ENCODE results near the gene LZTS2.

Gene LZTS2

DNA sequence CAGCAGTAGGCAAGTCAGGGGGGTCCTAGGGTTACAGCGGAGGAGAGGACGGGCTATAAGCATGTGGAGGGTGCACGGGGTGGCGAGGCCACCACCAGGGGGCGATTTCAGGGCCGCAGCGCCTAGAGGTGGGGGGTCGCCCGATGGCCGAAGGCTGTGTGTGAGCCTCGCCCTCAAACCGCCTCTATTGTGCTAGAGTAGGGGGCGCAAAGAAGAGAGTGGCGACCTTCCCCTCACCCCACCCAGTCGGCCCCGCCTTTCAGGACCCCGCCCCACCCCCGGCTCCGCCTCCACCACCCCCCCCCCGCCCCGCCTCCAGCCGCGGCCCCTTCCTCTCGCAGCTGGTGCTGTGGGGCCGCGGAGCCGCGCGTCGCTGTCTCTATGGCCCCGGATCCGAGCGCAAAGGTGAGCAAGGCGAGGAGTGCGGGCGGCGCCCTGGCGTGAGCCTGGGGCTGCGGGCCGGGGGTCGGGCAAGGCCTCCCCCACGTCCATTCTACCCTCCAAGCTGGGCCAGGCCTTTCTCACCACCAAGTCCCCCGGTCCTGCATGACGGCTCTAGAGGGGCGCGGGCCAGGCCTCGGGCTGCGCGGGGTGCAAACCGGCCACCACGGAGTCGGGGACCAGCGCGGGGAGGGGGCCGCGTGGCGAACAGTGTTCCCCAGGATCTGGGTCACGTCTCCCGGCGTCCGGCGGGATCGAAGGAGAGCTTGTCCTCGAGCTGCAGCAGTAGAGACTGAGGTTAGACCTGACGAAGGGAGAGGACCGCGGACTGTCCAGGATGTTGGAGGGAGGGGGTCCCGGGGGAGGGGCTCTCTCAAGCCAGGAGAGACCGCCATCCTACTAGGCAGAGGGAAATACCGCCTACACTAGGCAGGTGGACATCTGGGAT, 30.2 kb upstream of the LZTS2 start, which contains the start of gene SEMA4G:
TSS of gene SEMA4G (plus strand) at position 318 of the 889 bp plus-strand sequence. CDS start 3,409 bp downstream, outside the sequence.
- peaks cover 3% of the 10 kb centered on the region for H3K4me1 ChIP-seq (ENCODE audit: insufficient read depth, poor library complexity, severe bottlenecking)
- H3K27me3 ChIP-seq (ENCODE audit: insufficient read depth, poor library complexity, severe bottlenecking), result no peaks in the 10 kb centered on the region
- H3K9me3 ChIP-seq (ENCODE audit: severe bottlenecking), result no peaks in the 10 kb centered on the region
- H3K27ac ChIP-seq (ENCODE audit: poor library complexity, severe bottlenecking), result no peak within 1 kb of the TSS
- TF ChIP-seq, protein P1, sequence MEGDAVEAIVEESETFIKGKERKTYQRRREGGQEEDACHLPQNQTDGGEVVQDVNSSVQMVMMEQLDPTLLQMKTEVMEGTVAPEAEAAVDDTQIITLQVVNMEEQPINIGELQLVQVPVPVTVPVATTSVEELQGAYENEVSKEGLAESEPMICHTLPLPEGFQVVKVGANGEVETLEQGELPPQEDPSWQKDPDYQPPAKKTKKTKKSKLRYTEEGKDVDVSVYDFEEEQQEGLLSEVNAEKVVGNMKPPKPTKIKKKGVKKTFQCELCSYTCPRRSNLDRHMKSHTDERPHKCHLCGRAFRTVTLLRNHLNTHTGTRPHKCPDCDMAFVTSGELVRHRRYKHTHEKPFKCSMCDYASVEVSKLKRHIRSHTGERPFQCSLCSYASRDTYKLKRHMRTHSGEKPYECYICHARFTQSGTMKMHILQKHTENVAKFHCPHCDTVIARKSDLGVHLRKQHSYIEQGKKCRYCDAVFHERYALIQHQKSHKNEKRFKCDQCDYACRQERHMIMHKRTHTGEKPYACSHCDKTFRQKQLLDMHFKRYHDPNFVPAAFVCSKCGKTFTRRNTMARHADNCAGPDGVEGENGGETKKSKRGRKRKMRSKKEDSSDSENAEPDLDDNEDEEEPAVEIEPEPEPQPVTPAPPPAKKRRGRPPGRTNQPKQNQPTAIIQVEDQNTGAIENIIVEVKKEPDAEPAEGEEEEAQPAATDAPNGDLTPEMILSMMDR (IDR thresholded peaks at IDR 0.05; ENCODE audit: poor library complexity, severe bottlenecking), result peak; percentile 60
- no peak for DNase-seq (ENCODE audit: low spot score)
- H3K4me3 ChIP-seq (ENCODE audit: severe bottlenecking), result peak within 1 kb of the TSS; percentile 43
- H3K36me3 ChIP-seq (ENCODE audit: low read depth), result no peaks in the 10 kb centered on the region
- peak; percentile 69 for ATAC-seq (ENCODE audit: low read depth)

DNA sequence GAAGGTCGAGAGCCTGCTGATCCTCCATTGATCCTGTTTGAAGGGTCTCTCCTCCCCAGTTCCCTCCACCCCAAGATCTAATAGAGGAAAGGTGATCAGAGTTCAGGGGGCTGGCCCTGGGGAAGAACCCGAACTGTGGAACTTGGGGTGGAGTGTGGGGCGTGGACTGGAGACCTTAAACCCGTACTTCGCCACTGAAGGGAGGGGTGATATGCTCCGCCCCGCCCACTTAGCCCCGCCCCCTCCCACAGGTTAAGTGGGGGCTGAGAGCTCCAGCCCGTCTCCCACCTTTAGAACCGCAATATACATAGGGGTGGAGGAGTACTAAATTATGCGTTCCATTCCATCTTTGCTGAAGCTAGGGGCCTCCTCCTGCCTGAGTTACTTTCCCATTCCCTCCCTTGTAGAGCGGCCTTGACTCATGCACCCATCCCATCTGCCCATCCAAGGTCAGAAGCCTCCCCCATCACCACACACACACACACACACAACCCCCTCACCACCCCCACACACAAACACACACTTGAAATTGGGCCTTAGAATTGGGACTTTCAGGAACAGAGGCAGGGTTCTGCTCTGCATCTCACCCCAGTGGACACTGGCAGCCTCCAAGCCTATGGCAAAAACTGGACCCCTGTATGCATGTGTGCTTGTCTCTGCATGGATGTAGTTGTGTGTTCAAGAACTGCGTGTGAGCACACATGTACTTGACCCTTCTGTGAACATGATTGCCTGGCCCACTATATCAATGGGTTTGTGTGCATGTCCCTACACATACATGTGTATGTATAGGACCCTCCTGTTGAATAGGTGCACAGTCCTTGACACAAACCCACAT, 29.3 kb upstream of the LZTS2 start:
- Histone ChIP-seq H3K27ac (ENCODE audit: poor library complexity, severe bottlenecking) (no peak overlapping the region), H3K9me3 (ENCODE audit: severe bottlenecking) (no peaks in the 10 kb centered on the region), H3K4me3 (ENCODE audit: severe bottlenecking) (peak overlapping the region; percentile 43), H3K27me3 (ENCODE audit: insufficient read depth, poor library complexity, severe bottlenecking) (no peaks in the 10 kb centered on the region), H3K4me1 (ENCODE audit: insufficient read depth, poor library complexity, severe bottlenecking) (peaks cover 3% of the 10 kb centered on the region), H3K36me3 (ENCODE audit: low read depth) (no peaks in the 10 kb centered on the region)
- DNase-seq (ENCODE audit: low spot score) (no peak), ATAC-seq (ENCODE audit: low read depth) (0 out of 3 replicates have a peak, but pooled peaks have one; percentile 6)
- TF ChIP-seq, protein P1 (IDR thresholded peaks at IDR 0.05; ENCODE audit: poor library complexity, severe bottlenecking), result no peak

DNA sequence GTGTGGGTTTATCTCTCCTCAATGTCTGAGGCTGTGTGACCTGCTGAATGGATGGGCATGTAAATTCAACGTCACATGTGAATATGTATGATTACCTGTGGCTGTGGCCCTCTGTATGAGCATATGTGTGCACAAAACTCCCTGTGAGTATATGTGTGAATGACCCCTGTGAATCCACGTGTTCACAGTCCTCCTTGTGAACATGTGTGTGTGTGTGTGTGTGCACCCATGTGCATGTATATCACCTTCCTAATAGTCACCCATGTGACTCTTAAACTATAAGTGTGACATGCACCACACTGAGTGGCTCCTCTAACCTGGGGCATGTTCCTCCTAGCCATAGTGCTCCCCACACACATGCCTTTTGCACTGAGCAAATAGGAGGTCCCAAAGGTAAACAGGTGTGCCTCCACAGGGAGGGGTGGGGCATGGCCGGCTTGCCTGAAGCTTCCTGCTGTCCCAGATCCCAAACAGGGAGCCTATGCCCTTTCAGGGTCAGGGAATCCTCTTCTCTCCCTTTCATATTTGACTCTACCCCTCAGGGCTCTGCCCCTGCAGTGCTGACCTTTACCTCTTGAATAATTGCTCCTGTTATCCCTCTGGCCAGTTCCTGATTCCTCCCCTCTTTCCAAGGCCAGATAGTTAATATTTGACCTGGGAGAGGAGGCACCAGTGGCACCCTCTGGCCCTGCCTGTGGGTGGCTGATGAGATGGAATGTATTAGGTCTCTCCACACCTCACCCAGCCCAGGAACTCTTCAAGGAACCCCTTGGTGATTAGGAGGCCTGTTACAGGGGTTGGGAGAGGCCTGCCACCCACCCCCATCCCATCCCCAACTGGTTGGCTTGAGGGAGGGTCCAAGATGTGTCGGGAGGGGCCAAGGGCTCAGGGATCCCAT, 28.4 kb upstream of the LZTS2 start:
- Histone ChIP-seq H3K4me3 (ENCODE audit: severe bottlenecking) (no peak overlapping the region), H3K4me1 (ENCODE audit: insufficient read depth, poor library complexity, severe bottlenecking) (peaks cover 3% of the 10 kb centered on the region), H3K27ac (ENCODE audit: poor library complexity, severe bottlenecking) (no peak overlapping the region), H3K9me3 (ENCODE audit: severe bottlenecking) (no peaks in the 10 kb centered on the region), H3K36me3 (ENCODE audit: low read depth) (no peaks in the 10 kb centered on the region), H3K27me3 (ENCODE audit: insufficient read depth, poor library complexity, severe bottlenecking) (no peaks in the 10 kb centered on the region)
- DNase-seq (ENCODE audit: low spot score) (no peak), ATAC-seq (ENCODE audit: low read depth) (no peak)
- TF ChIP-seq, protein P1 (IDR thresholded peaks at IDR 0.05; ENCODE audit: poor library complexity, severe bottlenecking), result no peak

DNA sequence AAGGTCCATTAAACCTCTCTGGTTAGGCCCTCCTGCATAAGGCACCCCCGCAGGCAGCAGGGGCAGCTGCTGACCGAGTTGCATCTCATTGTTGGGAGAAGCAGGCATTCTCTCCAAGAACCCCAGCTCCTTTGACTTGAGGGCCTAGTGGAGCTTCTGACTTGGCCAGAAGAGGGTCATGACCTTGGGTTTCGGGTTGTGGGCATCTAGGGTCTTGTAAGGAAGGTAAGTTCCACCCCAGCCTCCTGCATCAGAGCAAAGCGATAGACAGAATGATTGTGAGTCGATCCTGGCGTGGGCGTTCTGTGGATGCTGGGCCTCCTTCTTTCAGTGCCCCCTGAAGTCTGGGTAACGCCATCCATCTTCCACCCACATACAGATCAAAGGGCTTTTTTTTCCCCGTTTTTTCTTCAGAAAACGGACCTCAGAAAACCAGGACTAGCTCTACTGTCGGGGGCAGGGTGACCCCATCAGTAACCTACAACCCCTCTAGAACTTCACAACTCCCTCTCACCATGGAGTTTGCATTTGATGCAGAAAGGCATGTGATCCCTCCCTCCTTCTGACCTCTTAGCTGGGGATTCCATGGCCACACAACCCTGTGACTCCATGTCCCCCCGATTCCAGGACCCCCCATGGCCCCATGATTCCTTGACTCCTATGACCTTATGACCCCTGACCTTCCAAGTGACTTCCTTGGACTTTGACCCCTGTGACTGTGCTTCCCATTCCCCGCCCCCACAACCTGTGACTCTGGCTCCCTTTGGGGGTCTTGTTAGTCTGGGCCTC, 27.3 kb upstream of the LZTS2 start:
- no peak for ATAC-seq (ENCODE audit: low read depth)
- no peak overlapping the region for H3K4me3 ChIP-seq (ENCODE audit: severe bottlenecking)
- H3K9me3 ChIP-seq (ENCODE audit: severe bottlenecking), result no peaks in the 10 kb centered on the region
- TF ChIP-seq, protein P1 (IDR thresholded peaks at IDR 0.05; ENCODE audit: poor library complexity, severe bottlenecking), result no peak
- H3K27me3 ChIP-seq (ENCODE audit: insufficient read depth, poor library complexity, severe bottlenecking), result no peaks in the 10 kb centered on the region
- H3K4me1 ChIP-seq (ENCODE audit: insufficient read depth, poor library complexity, severe bottlenecking), result peaks cover 3% of the 10 kb centered on the region
- no peaks in the 10 kb centered on the region for H3K36me3 ChIP-seq (ENCODE audit: low read depth)
- H3K27ac ChIP-seq (ENCODE audit: poor library complexity, severe bottlenecking), result no peak overlapping the region
- no peak for DNase-seq (ENCODE audit: low spot score)

Measured in RWPE2 (cell line).